KOPT-K1 (cell line): Measurements from ENCODE around the gene FXYD6.
"Not testable (repeated sequence)": the region's sequence is repeated elsewhere in the genome, so short reads cannot be mapped to it uniquely, and the experiment has no call there.

Source experiments
- H3K27ac ChIP-seq: fragments of 200-600 bp; sonication (generic); 2 replicates; pipeline ENCODE4 v1.5.1; 2016; ENCODE audit warnings: antibody characterized with exemption, mild to moderate bottlenecking, low read depth, low read length; ENCODE audit not compliant: poor library complexity, severe bottlenecking
- H3K36me3 ChIP-seq: fragments of 200-600 bp; sonication (generic); 2 replicates; pipeline ENCODE4 v1.5.1; 2017; ENCODE audit warnings: antibody characterized with exemption, mild to moderate bottlenecking, low read length, moderate library complexity; ENCODE audit not compliant: insufficient read depth
- H3K9me3 ChIP-seq: fragments of 200-600 bp; sonication (generic); 2 replicates; pipeline ENCODE4 v1.5.1; 2017; ENCODE audit warnings: antibody characterized with exemption, low read length, mild to moderate bottlenecking; ENCODE audit not compliant: insufficient read depth, poor library complexity, severe bottlenecking

Gene FXYD6

GRCh38 chr11:117871784-117872183 lies 4.7 kb downstream of the FXYD6 start:
- Histone ChIP-seq H3K36me3 (no peaks in the 10 kb centered on the region), H3K9me3 (no peaks in the 10 kb centered on the region), H3K27ac (no peak overlapping the region)

- Histone ChIP-seq H3K27ac (no peak overlapping the region), H3K36me3 (no peaks in the 10 kb centered on the region)
Observed at GRCh38 chr11:117871160-117871559, 5.3 kb downstream of the FXYD6 start.

GRCh38 chr11:117870103-117870952 lies 6.1 kb downstream of the FXYD6 start:
- H3K9me3 ChIP-seq: no peaks in the 10 kb centered on the region
- H3K27ac ChIP-seq: peak overlapping the region; percentile 54
- H3K36me3 ChIP-seq: no peaks in the 10 kb centered on the region

More at GRCh38 chr11:117871160-117871559, 5.3 kb downstream of the FXYD6 start:
- no peaks in the 10 kb centered on the region for H3K9me3 ChIP-seq

- Histone ChIP-seq H3K36me3 (no peaks in the 10 kb centered on the region), H3K9me3 (no peaks in the 10 kb centered on the region), H3K27ac (peak overlapping the region; percentile 54)
Observed at GRCh38 chr11:117869604-117870003, 6.9 kb downstream of the FXYD6 start.

- H3K9me3 ChIP-seq: no peaks in the 10 kb centered on the region
- no peaks in the 10 kb centered on the region for H3K36me3 ChIP-seq
- H3K27ac ChIP-seq: no peak overlapping the region
Observed at GRCh38 chr11:117868815-117869561, 7.5 kb downstream of the FXYD6 start.

GRCh38 chr11:117868088-117868487 lies 8.4 kb downstream of the FXYD6 start:
- H3K9me3 ChIP-seq: no peaks in the 10 kb centered on the region
- H3K27ac ChIP-seq: no peak overlapping the region
- H3K36me3 ChIP-seq: no peaks in the 10 kb centered on the region

GRCh38 chr11:117866526-117866925 lies 9.9 kb downstream of the FXYD6 start:
- Histone ChIP-seq H3K36me3 (no peaks in the 10 kb centered on the region), H3K9me3 (no peaks in the 10 kb centered on the region), H3K27ac (no peak overlapping the region)

GRCh38 chr11:117865546-117865945 lies 10.9 kb downstream of the FXYD6 start:
- not testable (repeated sequence) for H3K36me3 ChIP-seq, H3K27ac ChIP-seq, H3K9me3 ChIP-seq

GRCh38 chr11:117863383-117863782 lies 13.1 kb downstream of the FXYD6 start:
- Histone ChIP-seq H3K27ac (no peak overlapping the region), H3K9me3 (no peaks in the 10 kb centered on the region)

GRCh38 chr11:117862753-117863152 lies 13.7 kb downstream of the FXYD6 start:
- no peaks in the 10 kb centered on the region for H3K9me3 ChIP-seq
- H3K36me3 ChIP-seq: no peaks in the 10 kb centered on the region
- H3K27ac ChIP-seq: no peak overlapping the region

More at GRCh38 chr11:117863383-117863782, 13.1 kb downstream of the FXYD6 start:
- H3K36me3 ChIP-seq: no peaks in the 10 kb centered on the region

GRCh38 chr11:117862019-117862725 lies 14.3 kb downstream of the FXYD6 start:
- no peaks in the 10 kb centered on the region for H3K36me3 ChIP-seq
- no peak overlapping the region for H3K27ac ChIP-seq
- no peaks in the 10 kb centered on the region for H3K9me3 ChIP-seq

- no peaks in the 10 kb centered on the region for H3K9me3 ChIP-seq
- H3K27ac ChIP-seq: no peak overlapping the region
- no peaks in the 10 kb centered on the region for H3K36me3 ChIP-seq
Observed at GRCh38 chr11:117861151-117862018, 15.1 kb downstream of the FXYD6 start.

- Histone ChIP-seq H3K27ac (no peak overlapping the region), H3K9me3 (no peaks in the 10 kb centered on the region), H3K36me3 (no peaks in the 10 kb centered on the region)
Observed at GRCh38 chr11:117860139-117860538, 16.3 kb downstream of the FXYD6 start.

- no peak overlapping the region for H3K27ac ChIP-seq
Observed at GRCh38 chr11:117859488-117860112, 16.9 kb downstream of the FXYD6 start.

More at GRCh38 chr11:117859488-117860112, 16.9 kb downstream of the FXYD6 start:
- Histone ChIP-seq H3K36me3 (no peaks in the 10 kb centered on the region), H3K9me3 (no peaks in the 10 kb centered on the region)
